Left ventricle myocardium inferior (tissue), 1 donor: ENCODE results near the gene CCDC175. TPM values are rescaled to one million over a fixed set of nuclear protein-coding genes. Genes with fewer than 3 reads are reported as not detected.

ENCODE experiments used
- DNase-seq: peaks from one replicate; pipeline ENCODE4 v3.0.0-alpha.2; 2020
- H3K27ac ChIP-seq: fragments of 200-600 bp; replicated peaks from 2 replicates; pipeline ENCODE4 v1.8.0; 2021
- H3K27me3 ChIP-seq: fragments of 200-600 bp; 2 replicates; pipeline ENCODE4 v1.8.0; 2021; ENCODE audit warnings: low read depth
- H3K36me3 ChIP-seq: fragments of 200-600 bp; 2 replicates; pipeline ENCODE4 v1.8.0; 2021
- H3K4me1 ChIP-seq: fragments of 200-600 bp; 2 replicates; pipeline ENCODE4 v1.8.0; 2021
- H3K4me3 ChIP-seq: fragments of 200-600 bp; 2 replicates; pipeline ENCODE4 v1.8.0; 2021; ENCODE audit warnings: mild to moderate bottlenecking, moderate library complexity
- H3K9me3 ChIP-seq: fragments of 200-600 bp; replicated peaks from 2 replicates; pipeline ENCODE4 v1.8.0; 2021
- intact Hi-C: fragments of 100-400 bp; cut with micrococcal nuclease; formaldehyde crosslinking; loops from one replicate; pipeline ENCODE4 v1.11.0; 2022
- total RNA-seq: library from RNA; stranded (reverse); fragmentation: NEBNext Ultra II Directional; extraction: Animal tissue kit (Norgen Biotek cat#: 25700); gene quantifications from one replicate; pipeline ENCODE4 v1.2.1, GENCODE V29; 2021
- TF ChIP-seq, protein P1 (sequence below): fragments of 200-600 bp; IDR thresholded peaks from 2 replicates; pipeline ENCODE4 v1.8.0; 2021; ENCODE audit warnings: antibody characterized with exemption, mild to moderate bottlenecking, borderline replicate concordance
- donor health status: DM: no; HTN: yes; CAD: no; lungs with severe emphysema.

The CCDC175 gene
- total RNA-seq, 1 donor from 2014 or later = not detected

DNA sequence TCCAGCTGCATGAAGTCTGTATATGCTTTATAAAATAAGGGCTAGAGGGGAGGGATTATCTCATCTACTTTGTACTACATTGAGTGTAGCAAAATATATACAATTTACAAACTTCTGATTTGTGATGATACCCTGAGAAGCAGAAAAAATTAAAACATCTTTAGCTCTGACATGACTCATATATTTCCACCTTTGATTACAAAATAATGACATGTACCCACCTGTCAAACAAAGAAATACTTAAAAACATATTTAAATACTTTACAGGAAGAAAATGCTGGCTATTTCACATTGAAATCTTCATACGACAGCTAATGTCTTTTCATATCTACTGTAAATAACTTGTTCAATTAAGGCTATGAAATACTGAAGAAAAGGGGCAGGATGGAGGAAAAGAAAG lies 114.7 kb downstream of the CCDC175 start:
- Histone ChIP-seq H3K27me3 (no peaks in the 10 kb centered on the region), H3K36me3 (peaks cover 25% of the 10 kb centered on the region), H3K4me1 (peaks cover 20% of the 10 kb centered on the region), H3K27ac (no peak overlapping the region), H3K4me3 (no peak overlapping the region), H3K9me3 (no peaks in the 10 kb centered on the region)
- TF ChIP-seq, protein P1, sequence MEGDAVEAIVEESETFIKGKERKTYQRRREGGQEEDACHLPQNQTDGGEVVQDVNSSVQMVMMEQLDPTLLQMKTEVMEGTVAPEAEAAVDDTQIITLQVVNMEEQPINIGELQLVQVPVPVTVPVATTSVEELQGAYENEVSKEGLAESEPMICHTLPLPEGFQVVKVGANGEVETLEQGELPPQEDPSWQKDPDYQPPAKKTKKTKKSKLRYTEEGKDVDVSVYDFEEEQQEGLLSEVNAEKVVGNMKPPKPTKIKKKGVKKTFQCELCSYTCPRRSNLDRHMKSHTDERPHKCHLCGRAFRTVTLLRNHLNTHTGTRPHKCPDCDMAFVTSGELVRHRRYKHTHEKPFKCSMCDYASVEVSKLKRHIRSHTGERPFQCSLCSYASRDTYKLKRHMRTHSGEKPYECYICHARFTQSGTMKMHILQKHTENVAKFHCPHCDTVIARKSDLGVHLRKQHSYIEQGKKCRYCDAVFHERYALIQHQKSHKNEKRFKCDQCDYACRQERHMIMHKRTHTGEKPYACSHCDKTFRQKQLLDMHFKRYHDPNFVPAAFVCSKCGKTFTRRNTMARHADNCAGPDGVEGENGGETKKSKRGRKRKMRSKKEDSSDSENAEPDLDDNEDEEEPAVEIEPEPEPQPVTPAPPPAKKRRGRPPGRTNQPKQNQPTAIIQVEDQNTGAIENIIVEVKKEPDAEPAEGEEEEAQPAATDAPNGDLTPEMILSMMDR = no peak
- no peak for DNase-seq
- intact Hi-C loops = no loop called here

DNA sequence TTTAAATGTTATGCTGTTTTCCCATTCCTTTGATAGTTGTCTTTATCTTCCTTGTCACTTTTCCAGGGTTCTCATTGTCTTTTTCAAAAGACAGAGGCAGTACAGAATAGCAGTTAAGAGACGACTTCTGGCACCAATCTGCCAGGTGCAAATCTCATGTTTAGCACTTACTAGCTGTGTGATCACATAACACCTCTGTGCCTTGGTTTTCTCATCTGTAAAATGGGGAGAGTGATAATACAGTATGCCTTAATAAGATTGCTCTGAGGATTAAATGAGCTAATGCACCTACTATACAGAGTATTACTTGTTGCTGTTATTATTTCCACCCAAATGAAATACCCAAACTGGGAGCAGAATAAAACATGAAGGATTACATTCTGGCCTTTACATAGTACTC lies 116.2 kb downstream of the CCDC175 start:
- peaks cover 39% of the 10 kb centered on the region for H3K36me3 ChIP-seq
- H3K27me3 ChIP-seq = no peaks in the 10 kb centered on the region
- DNase-seq = no peak
- TF ChIP-seq, protein P1 = no peak
- no peak overlapping the region for H3K27ac ChIP-seq
- no peak overlapping the region for H3K4me3 ChIP-seq
- intact Hi-C loops = no loop called here
- peaks cover 18% of the 10 kb centered on the region for H3K4me1 ChIP-seq
- peaks cover 3% of the 10 kb centered on the region for H3K9me3 ChIP-seq

DNA sequence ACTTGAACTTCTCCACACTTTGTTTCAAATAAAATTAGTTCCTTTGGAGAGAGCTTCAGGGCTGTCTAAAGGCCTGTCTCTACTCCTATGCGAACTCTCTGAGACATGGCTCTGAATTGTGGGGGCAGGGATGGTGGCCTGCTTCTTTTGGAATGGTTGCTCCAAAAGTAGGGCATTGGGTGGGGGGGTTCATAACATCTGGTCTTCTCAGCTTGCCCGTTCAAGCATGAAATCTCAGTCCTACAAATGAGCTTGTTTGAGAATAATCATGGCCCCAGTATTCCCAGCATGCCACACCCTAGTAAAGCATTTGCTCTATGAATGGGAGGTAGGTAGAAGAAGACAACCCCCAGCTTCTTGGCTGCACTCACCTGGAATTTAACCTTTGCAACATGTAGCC lies 118.1 kb downstream of the CCDC175 start:
- intact Hi-C loops = no loop called here
- TF ChIP-seq, protein P1 = no peak
- no peak overlapping the region for H3K4me3 ChIP-seq
- no peak overlapping the region for H3K27ac ChIP-seq
- peaks cover 4% of the 10 kb centered on the region for H3K9me3 ChIP-seq
- no peaks in the 10 kb centered on the region for H3K27me3 ChIP-seq
- no peak for DNase-seq
- peaks cover 48% of the 10 kb centered on the region for H3K36me3 ChIP-seq
- H3K4me1 ChIP-seq = no peaks in the 10 kb centered on the region

DNA sequence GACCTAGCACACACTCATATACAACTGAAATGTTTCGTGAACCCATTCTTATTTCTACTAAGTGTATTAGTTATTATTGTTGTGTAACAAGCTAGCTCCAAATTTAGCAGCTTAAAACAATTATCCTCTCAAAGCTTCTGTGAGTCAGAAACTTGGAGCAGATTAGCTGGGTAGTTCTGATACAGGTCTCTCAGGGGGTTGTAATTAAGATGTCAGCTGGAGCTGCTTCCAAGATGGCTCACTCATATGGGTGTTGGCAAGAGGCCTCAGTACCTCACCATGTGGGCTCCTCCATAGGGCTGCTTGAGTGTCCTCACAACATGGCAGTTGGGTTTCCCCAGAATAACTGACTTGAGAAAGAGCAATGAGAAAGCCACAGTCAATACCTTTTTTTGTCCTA lies 121.2 kb downstream of the CCDC175 start:
- no peak for DNase-seq
- Histone ChIP-seq H3K4me3 (no peak overlapping the region), H3K27me3 (no peaks in the 10 kb centered on the region), H3K4me1 (no peaks in the 10 kb centered on the region), H3K9me3 (peaks cover 4% of the 10 kb centered on the region), H3K36me3 (peaks cover 47% of the 10 kb centered on the region), H3K27ac (no peak overlapping the region)
- intact Hi-C loops = no loop called here
- TF ChIP-seq, protein P1 = no peak

Other genes with a start within 250 kb of the CCDC175 start
- gene GPR135, start 111.4 kb downstream of the CCDC175 start, total RNA-seq = 2.2 TPM
- gene L3HYPDH, start 92.4 kb downstream of the CCDC175 start, total RNA-seq = 9.1 TPM
- gene JKAMP, start 92.3 kb downstream of the CCDC175 start, total RNA-seq = 23.5 TPM